ENCODE data around the gene KIFC3.
"Not testable (repeated sequence)": the region's sequence is repeated elsewhere in the genome, so short reads cannot be mapped to it uniquely, and the experiment has no call there.

Gene KIFC3

GRCh38 chr16:57739756-57740422, 62.4 kb downstream of the KIFC3 start:
- DNase-seq (ENCODE audit: low read depth), result no peak

- no peak for DNase-seq (ENCODE audit: low read depth)
These were observed 63.4 kb downstream of the KIFC3 start for GRCh38 chr16:57738844-57739243.

GRCh38 chr16:57736419-57737351, 65.6 kb downstream of the KIFC3 start:
- DNase-seq (ENCODE audit: low read depth), result peak; percentile 87

- DNase-seq (ENCODE audit: low read depth), result no peak
These were observed 66.4 kb downstream of the KIFC3 start, which contains the start of gene KATNB1 for GRCh38 chr16:57735755-57736418. TSS of gene KATNB1 (plus strand) at chr16:57735770. CDS start at chr16:57737244, 1,474 bp downstream.

GRCh38 chr16:57734925-57735754, 67.2 kb downstream of the KIFC3 start:
- peak; percentile 100 for DNase-seq (ENCODE audit: low read depth)

GRCh38 chr16:57734308-57734924, 67.9 kb downstream of the KIFC3 start:
- DNase-seq (ENCODE audit: low read depth), result no peak

- no peak for DNase-seq (ENCODE audit: low read depth)
These were observed 69.6 kb downstream of the KIFC3 start for GRCh38 chr16:57732714-57733113.

GRCh38 chr16:57732037-57732436, 70.3 kb downstream of the KIFC3 start:
- peak; percentile 64 for DNase-seq (ENCODE audit: low read depth)

GRCh38 chr16:57730771-57731730, 71.2 kb downstream of the KIFC3 start:
- no peak for DNase-seq (ENCODE audit: low read depth)

GRCh38 chr16:57729852-57730251, 72.4 kb downstream of the KIFC3 start:
- not testable (repeated sequence) for DNase-seq (ENCODE audit: low read depth)

GRCh38 chr16:57729182-57729484, 73.2 kb downstream of the KIFC3 start:
- DNase-seq (ENCODE audit: low read depth), result no peak

- no peak for DNase-seq (ENCODE audit: low read depth)
These were observed 73.7 kb downstream of the KIFC3 start for GRCh38 chr16:57728336-57729181.

GRCh38 chr16:57727610-57728009, 74.7 kb downstream of the KIFC3 start:
- DNase-seq (ENCODE audit: low read depth), result no peak

- no peak for DNase-seq (ENCODE audit: low read depth)
These were observed 75.8 kb downstream of the KIFC3 start for GRCh38 chr16:57726433-57726947.

GRCh38 chr16:57725976-57726375, 76.3 kb downstream of the KIFC3 start:
- no peak for DNase-seq (ENCODE audit: low read depth)

- DNase-seq (ENCODE audit: low read depth), result no peak
These were observed 76.7 kb downstream of the KIFC3 start for GRCh38 chr16:57725554-57725953.

GRCh38 chr16:57725151-57725550, 77.1 kb downstream of the KIFC3 start:
- DNase-seq (ENCODE audit: low read depth), result no peak

- no peak for DNase-seq (ENCODE audit: low read depth)
These were observed 77.8 kb downstream of the KIFC3 start for GRCh38 chr16:57724531-57724930.

GRCh38 chr16:57723170-57723569, 79.1 kb downstream of the KIFC3 start:
- peak; percentile 36 for DNase-seq (ENCODE audit: low read depth)
